Large intestine (tissue), 3 donors: Measurements from ENCODE around the gene ANKRD33B. TPM values are rescaled to one million over a fixed set of nuclear protein-coding genes. Genes with fewer than 3 reads are reported as not detected.

Source experiments
- DNase-seq, 2 donors: peaks; one replicate each; pipeline versions ENCODE4 v3.0.0 to v3.0.0-alpha.2; 2013
- H3K27ac ChIP-seq: one replicate; pipeline ENCODE4 v1.5.1; 2013; ENCODE audit warnings: low read length
- H3K27me3 ChIP-seq: 2 replicates; pipeline ENCODE4 v1.6.1; 2013; ENCODE audit warnings: low read length; ENCODE audit not compliant: control insufficient read depth, insufficient read depth
- H3K36me3 ChIP-seq: 2 replicates; pipeline ENCODE4 v1.6.1; 2013; ENCODE audit warnings: low read length; ENCODE audit not compliant: control insufficient read depth, insufficient read depth
- H3K4me1 ChIP-seq: one replicate; pipeline ENCODE4 v1.6.1; 2013; ENCODE audit warnings: low read length; ENCODE audit not compliant: control insufficient read depth, insufficient read depth
- H3K4me3 ChIP-seq: one replicate; pipeline ENCODE4 v1.5.1; 2013; ENCODE audit warnings: low read length
- H3K9me3 ChIP-seq: one replicate; pipeline ENCODE4 v1.6.1; 2013; ENCODE audit warnings: mild to moderate bottlenecking, low read depth, low read length, moderate library complexity; ENCODE audit not compliant: control insufficient read depth
- WGBS: methylation state at CpG from one replicate; pipeline ENCODE4 v1.1.5; 2013; ENCODE audit warnings: low lambda C conversion rate; ENCODE audit not compliant: insufficient coverage; 5-methylcytosine and 5-hydroxymethylcytosine counted together
- polyA plus RNA-seq: library from polyadenylated mRNA; unstranded; fragments of 120-200 nt; gene quantifications from one replicate; pipeline ENCODE4 v1.2.1, GENCODE V29; 2013

ANKRD33B gene
- polyA plus RNA-seq, 1 donor, result 0.88 TPM

GRCh38 chr5:10700516-10700915 is 136.6 kb downstream of the ANKRD33B start:
- DNase-seq, result no peak
- no CpG with 5 or more reads among the region's 7 CpGs for WGBS
- peaks cover 16% of the 10 kb centered on the region for H3K36me3 ChIP-seq
- no peak overlapping the region for H3K4me3 ChIP-seq
- no peaks in the 10 kb centered on the region for H3K4me1 ChIP-seq
- H3K27me3 ChIP-seq, result no peaks in the 10 kb centered on the region
- H3K9me3 ChIP-seq, result no peaks in the 10 kb centered on the region
- no peak overlapping the region for H3K27ac ChIP-seq

DNA sequence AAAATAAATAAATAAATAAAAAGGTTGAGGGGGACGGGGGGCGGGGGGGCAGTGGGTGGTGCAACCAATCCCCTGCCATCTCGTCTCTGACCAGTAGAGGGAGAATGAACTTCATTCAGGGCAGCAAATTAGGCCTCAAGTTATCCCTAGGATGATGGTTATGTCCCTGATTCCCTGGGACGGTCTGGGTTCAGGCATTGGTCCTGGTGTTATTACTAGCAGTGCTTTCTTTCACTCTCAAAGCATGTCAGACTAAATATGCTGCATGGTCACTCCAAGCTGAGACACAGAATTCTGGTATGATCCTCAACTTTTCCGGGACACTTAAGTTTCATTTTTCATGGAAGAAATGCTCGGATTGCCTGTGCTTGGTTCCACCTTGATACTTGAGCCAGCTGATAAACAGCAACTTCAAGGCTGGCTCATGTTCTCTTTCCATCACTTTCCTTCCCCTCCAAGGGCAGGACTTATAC is 137.7 kb downstream of the ANKRD33B start:
- Histone ChIP-seq H3K4me1 (no peaks in the 10 kb centered on the region), H3K36me3 (peaks cover 16% of the 10 kb centered on the region), H3K9me3 (no peaks in the 10 kb centered on the region), H3K4me3 (no peak overlapping the region), H3K27ac (no peak overlapping the region), H3K27me3 (no peaks in the 10 kb centered on the region)
- no CpG with 5 or more reads among the region's 6 CpGs for WGBS
- no peak for DNase-seq

GRCh38 chr5:10702040-10702629 is 138.3 kb downstream of the ANKRD33B start:
- H3K4me3 ChIP-seq, result no peak overlapping the region
- peaks cover 16% of the 10 kb centered on the region for H3K36me3 ChIP-seq
- H3K27me3 ChIP-seq, result no peaks in the 10 kb centered on the region
- WGBS, result no CpG with 5 or more reads among the region's 9 CpGs
- DNase-seq, result no peak
- H3K27ac ChIP-seq, result no peak overlapping the region
- H3K4me1 ChIP-seq, result no peaks in the 10 kb centered on the region
- no peaks in the 10 kb centered on the region for H3K9me3 ChIP-seq

DNA sequence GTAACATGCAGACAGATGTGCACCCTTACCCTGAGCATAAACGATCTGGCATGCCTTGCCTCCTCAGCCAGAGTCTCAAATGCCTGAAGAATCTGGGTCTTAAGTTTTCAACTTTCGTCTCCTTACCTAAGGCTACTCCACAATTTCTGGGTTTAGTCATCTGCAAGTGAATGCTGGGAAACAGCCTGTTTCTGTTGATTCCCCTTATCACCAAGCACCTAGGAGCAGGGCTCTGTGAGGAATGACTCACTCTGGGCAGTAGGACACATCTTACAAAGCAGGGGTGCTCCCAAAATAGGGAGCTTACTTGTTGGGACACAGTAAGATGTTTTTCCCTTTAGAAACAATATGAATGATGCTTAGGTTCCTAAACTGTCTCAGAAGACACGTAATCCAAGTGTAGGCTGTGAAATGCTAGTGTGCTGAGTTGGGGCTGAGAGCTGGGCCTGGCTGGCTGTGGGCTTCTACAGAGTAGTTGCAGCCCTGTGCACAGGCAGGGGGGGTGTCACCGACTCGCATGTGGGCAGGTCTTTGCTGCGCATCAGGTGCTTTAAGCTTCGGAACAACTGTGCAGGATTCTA is 139.1 kb downstream of the ANKRD33B start:
- no peak for DNase-seq
- H3K4me1 ChIP-seq, result no peaks in the 10 kb centered on the region
- no peak overlapping the region for H3K4me3 ChIP-seq
- WGBS, result no CpG with 5 or more reads among the region's 7 CpGs
- H3K27ac ChIP-seq, result no peak overlapping the region
- peaks cover 16% of the 10 kb centered on the region for H3K36me3 ChIP-seq
- H3K27me3 ChIP-seq, result no peaks in the 10 kb centered on the region
- H3K9me3 ChIP-seq, result no peaks in the 10 kb centered on the region

DNA sequence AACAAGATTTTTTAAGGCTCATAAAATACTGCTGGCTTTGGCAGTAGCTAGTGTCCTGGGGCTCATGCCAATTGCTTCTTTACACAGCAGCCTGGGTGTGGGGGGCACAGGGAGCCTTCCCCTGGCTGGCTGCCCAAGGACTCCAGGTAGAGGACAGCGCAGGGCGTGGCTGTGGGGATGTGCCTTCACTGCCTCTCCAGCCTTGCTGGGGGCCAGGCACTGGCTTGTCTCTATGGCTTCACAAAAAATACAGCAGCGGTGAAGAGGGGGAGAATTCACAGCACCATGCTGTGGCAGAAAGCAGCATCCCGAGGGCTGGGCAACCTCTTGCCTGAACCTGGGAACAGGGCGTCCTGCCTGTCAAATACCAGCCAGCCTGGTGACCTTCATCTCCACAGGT is 139.8 kb downstream of the ANKRD33B start:
- no peak overlapping the region for H3K27ac ChIP-seq

GRCh38 chr5:10704949-10705621 is 141.2 kb downstream of the ANKRD33B start:
- H3K27me3 ChIP-seq, result no peaks in the 10 kb centered on the region
- DNase-seq, result no peak
- no CpG with 5 or more reads among the region's 10 CpGs for WGBS
- H3K9me3 ChIP-seq, result no peaks in the 10 kb centered on the region
- no peak overlapping the region for H3K4me3 ChIP-seq
- no peaks in the 10 kb centered on the region for H3K4me1 ChIP-seq
- peaks cover 24% of the 10 kb centered on the region for H3K36me3 ChIP-seq
- H3K27ac ChIP-seq, result no peak overlapping the region

More for the DNA sequence above, 139.8 kb downstream of the ANKRD33B start:
- no CpG with 5 or more reads among the region's 5 CpGs for WGBS
- Histone ChIP-seq H3K36me3 (peaks cover 16% of the 10 kb centered on the region), H3K4me1 (no peaks in the 10 kb centered on the region), H3K27me3 (no peaks in the 10 kb centered on the region), H3K9me3 (no peaks in the 10 kb centered on the region), H3K4me3 (no peak overlapping the region)
- no peak for DNase-seq

- peaks cover 29% of the 10 kb centered on the region for H3K36me3 ChIP-seq
- no peak for DNase-seq
- H3K4me1 ChIP-seq, result no peaks in the 10 kb centered on the region
- no peak overlapping the region for H3K4me3 ChIP-seq
- no peaks in the 10 kb centered on the region for H3K27me3 ChIP-seq
- no peaks in the 10 kb centered on the region for H3K9me3 ChIP-seq
- no CpG with 5 or more reads among the region's 2 CpGs for WGBS
- no peak overlapping the region for H3K27ac ChIP-seq
Observed at GRCh38 chr5:10705747-10706146, 141.9 kb downstream of the ANKRD33B start.

DNA sequence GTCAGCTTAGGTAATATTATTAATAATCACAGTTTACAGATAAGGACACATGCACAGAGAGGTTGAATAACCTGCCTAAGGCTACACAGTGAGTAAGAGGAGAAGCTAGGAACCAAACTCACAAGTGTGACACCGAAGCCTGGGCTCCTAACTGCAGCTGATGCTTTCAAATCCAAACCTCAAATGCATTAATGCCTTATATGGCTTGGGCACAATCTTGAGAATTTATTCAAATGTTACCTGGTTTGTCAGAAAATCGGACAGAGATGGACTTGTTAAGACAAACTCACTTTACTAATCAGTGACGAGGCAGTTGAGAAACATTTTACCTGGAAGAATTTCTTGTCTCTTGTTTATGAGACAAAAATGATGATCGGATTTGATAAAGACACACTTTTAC is 142.5 kb downstream of the ANKRD33B start:
- Histone ChIP-seq H3K4me1 (no peaks in the 10 kb centered on the region), H3K4me3 (no peak overlapping the region), H3K9me3 (no peaks in the 10 kb centered on the region), H3K36me3 (peaks cover 34% of the 10 kb centered on the region), H3K27me3 (no peaks in the 10 kb centered on the region), H3K27ac (no peak overlapping the region)
- no peak for DNase-seq
- 100% methylated on average over 2 of the region's 4 CpGs for WGBS

Other genes starting within 250 kb of the ANKRD33B start
- gene MARCHF6, start 210.4 kb upstream of the ANKRD33B start, polyA plus RNA-seq, result 117 TPM
- 0.30 TPM for gene ROPN1L, start 122.2 kb upstream of the ANKRD33B start, polyA plus RNA-seq
- gene DAP, start 197.2 kb downstream of the ANKRD33B start, polyA plus RNA-seq, result 77.1 TPM